Middle frontal gyrus (tissue), 1 donor: Measurements from ENCODE around the gene EPX.

Source experiments
- DNase-seq: peaks from one replicate; pipeline ENCODE4 v3.0.0-alpha.2; 2015; ENCODE audit warnings: low spot score; ENCODE audit errors: extremely low spot score

Gene EPX

GRCh38 chr17:58224315-58224714, 31.8 kb downstream of the EPX start:
- no peak for DNase-seq

GRCh38 chr17:58227733-58228132, 35.2 kb downstream of the EPX start:
- no peak for DNase-seq

GRCh38 chr17:58228679-58229078, 36.2 kb downstream of the EPX start:
- DNase-seq = no peak

GRCh38 chr17:58229384-58229783, 36.9 kb downstream of the EPX start:
- no peak for DNase-seq

GRCh38 chr17:58229881-58230280, 37.4 kb downstream of the EPX start:
- no peak for DNase-seq

GRCh38 chr17:58231641-58232040, 39.1 kb downstream of the EPX start:
- no peak for DNase-seq

- no peak for DNase-seq
These were observed 40.2 kb downstream of the EPX start for GRCh38 chr17:58232707-58233156.

- DNase-seq = no peak
These were observed 41.0 kb downstream of the EPX start for GRCh38 chr17:58233543-58233942.

- no peak for DNase-seq
These were observed 42.0 kb downstream of the EPX start for GRCh38 chr17:58234512-58234911.

GRCh38 chr17:58235821-58236220, 43.3 kb downstream of the EPX start:
- no peak for DNase-seq

GRCh38 chr17:58236394-58236793, 43.9 kb downstream of the EPX start:
- DNase-seq = no peak

GRCh38 chr17:58238147-58238634, 45.7 kb downstream of the EPX start, which contains the start of gene LPO:
TSS of gene LPO (plus strand) at chr17:58238584. CDS start at chr17:58242980, 4,396 bp downstream.
- DNase-seq = no peak

- no peak for DNase-seq
These were observed 47.5 kb downstream of the EPX start for GRCh38 chr17:58239987-58240386.

GRCh38 chr17:58242171-58242784, 49.8 kb downstream of the EPX start:
- no peak for DNase-seq

- no peak for DNase-seq
These were observed 52.4 kb downstream of the EPX start for GRCh38 chr17:58244963-58245362.

- no peak for DNase-seq
These were observed 53.0 kb downstream of the EPX start for GRCh38 chr17:58245428-58246103.

GRCh38 chr17:58246104-58246740, 53.7 kb downstream of the EPX start:
- no peak for DNase-seq

GRCh38 chr17:58246781-58247180, 54.3 kb downstream of the EPX start:
- DNase-seq = no peak

GRCh38 chr17:58247511-58248363, 55.2 kb downstream of the EPX start:
- DNase-seq = no peak

- DNase-seq = no peak
These were observed 56.4 kb downstream of the EPX start for GRCh38 chr17:58248955-58249269.

GRCh38 chr17:58249270-58250133, 57.0 kb downstream of the EPX start:
- DNase-seq = no peak
